Measurements from ENCODE around the gene CASP10. TPM values are rescaled to one million over a fixed set of nuclear protein-coding genes. Genes with fewer than 3 reads are reported as not detected.

Gene CASP10
- total and polyA plus RNA-seq, 2 of the 13 experiments (the other 11 are each of a cell fraction or from before 2014, with no cell fraction given), result 22.2 to 23.8 TPM

GRCh38 chr2:201228912-201229290 lies 46.0 kb downstream of the CASP10 start:
- WGBS (ENCODE audit: low lambda C conversion rate), result 76% methylated on average over 12 of the region's 12 CpGs
- no peaks in the 10 kb centered on the region; a peak in 1 of 5 replicates for H3K27me3 ChIP-seq (ENCODE audit: control insufficient read depth in 1 of 2, insufficient read depth in 2 of 2, low read length in 2 of 2)
- H3K36me3 ChIP-seq (replicated peaks in 1 of 2; ENCODE audit: control insufficient read depth in 1 of 2, insufficient read depth in 2 of 2, low read length in 2 of 2), result no peaks in the 10 kb centered on the region
- intact Hi-C loops (cut with micrococcal nuclease; ENCODE audit: unreplicated experiment), result no loop called here
- H3K9me3 ChIP-seq (ENCODE audit: low read length), result no peaks in the 10 kb centered on the region
- ChIA-PET POLR2A (no interaction called here), CTCF (ENCODE audit: low intra/inter-chr PET ratio, low total read pairs) (no interaction called here)
- DNase-seq (ENCODE audit: low spot score), result no peak
- no TSS peak for BruUV-seq (replicated peaks)
- H3K4me2 ChIP-seq (ENCODE audit: low read depth, low read length), result no peak overlapping the region
- no peak for ATAC-seq
- no peak overlapping the region for H3K4me3 ChIP-seq (replicated peaks in 1 of 3; ENCODE audit: insufficient read depth in 1 of 3, low read depth in 2 of 3, low read length in 3 of 3)
- peaks cover 17% of the 10 kb centered on the region for H3K4me1 ChIP-seq (ENCODE audit: insufficient read depth, low read length)
- no peak overlapping the region for H3K9ac ChIP-seq (ENCODE audit: insufficient read depth, low read depth, low read length)
- TF ChIP-seq MAF1 (CRISPR knock-in tag; IDR thresholded peaks at IDR 0.05; ENCODE audit: borderline replicate concordance), result no peak
- no peak for TF ChIP-seq ZFP36L2 (CRISPR knock-in tag; IDR thresholded peaks at IDR 0.05)
- TF ChIP-seq MLLT10 (CRISPR knock-in tag; IDR thresholded peaks at IDR 0.05), result no peak
- TF ChIP-seq ZNF230 (CRISPR knock-in tag; IDR thresholded peaks at IDR 0.05), result no peak
- H3K27ac ChIP-seq (ENCODE audit: extremely low read length, insufficient read depth, low read length), result no peak overlapping the region
- peaks cover 7% of the 10 kb centered on the region for H3K79me2 ChIP-seq (ENCODE audit: insufficient read depth, low read length)
- H4K20me1 ChIP-seq (ENCODE audit: insufficient read depth, low read length), result no peaks in the 10 kb centered on the region
- H2AFZ ChIP-seq (ENCODE audit: low read length), result no peak overlapping the region
- FAIRE-seq, result no peak
- in situ Hi-C loops (cut with HindIII; ENCODE audit: extremely low pct_ligation_motif_present, low pct_unique_long_range_greater_than_20kb), result no loop called here

DNA sequence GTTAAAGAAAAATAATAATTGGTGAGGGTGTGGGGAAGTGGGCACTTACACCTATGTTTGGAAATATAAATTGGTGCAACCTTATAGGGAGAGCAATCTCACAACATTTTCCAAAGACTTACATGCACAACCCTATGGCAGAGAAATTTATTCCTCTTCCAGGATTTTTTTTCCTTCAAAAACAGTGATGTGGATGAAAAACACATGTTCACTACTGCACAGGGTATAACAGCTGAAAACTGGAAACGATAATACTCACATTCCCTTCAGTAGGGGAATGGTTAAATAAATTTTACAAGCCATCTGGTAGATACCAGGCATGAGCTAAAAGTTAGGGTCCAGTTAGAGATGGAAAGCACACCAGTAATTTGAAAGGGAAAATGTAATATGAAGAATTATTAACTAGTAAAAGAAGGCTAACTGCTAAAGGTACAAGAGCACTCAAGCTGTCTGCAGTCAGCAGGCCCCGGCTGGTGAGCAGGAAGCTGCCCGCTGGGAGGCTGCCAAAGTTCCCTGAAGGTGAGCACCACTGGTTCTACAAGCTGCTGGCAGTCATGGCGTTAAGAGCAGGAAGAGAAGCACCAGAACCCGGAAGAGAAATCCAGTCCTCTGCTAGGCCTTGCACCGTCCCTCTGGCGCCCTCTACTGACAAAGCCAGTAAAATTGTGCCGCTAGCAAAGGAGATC lies 49.0 kb downstream of the CASP10 start:
- Histone ChIP-seq H3K9me3 (ENCODE audit: low read length) (no peaks in the 10 kb centered on the region), H3K9ac (ENCODE audit: insufficient read depth, low read depth, low read length) (peak overlapping the region; percentile 54), H3K4me3 (replicated peaks in 1 of 3; ENCODE audit: insufficient read depth in 1 of 3, low read depth in 2 of 3, low read length in 3 of 3) (peak overlapping the region; percentile 35 to 98 (median 89); a peak in 5 of 6 replicates), H3K27me3 (ENCODE audit: control insufficient read depth in 1 of 2, insufficient read depth in 2 of 2, low read length in 2 of 2) (no peaks in the 10 kb centered on the region; a peak in 1 of 5 replicates), H2AFZ (ENCODE audit: low read length) (peak overlapping the region; percentile 55), H3K27ac (ENCODE audit: extremely low read length, insufficient read depth, low read length) (peak overlapping the region; percentile 78), H3K4me1 (ENCODE audit: insufficient read depth, low read length) (peaks cover 36% of the 10 kb centered on the region), H4K20me1 (ENCODE audit: insufficient read depth, low read length) (0 out of 2 replicates have a peak, but pooled peaks cover 4% of the 10 kb centered on the region), H3K36me3 (replicated peaks in 1 of 2; ENCODE audit: control insufficient read depth in 1 of 2, insufficient read depth in 2 of 2, low read length in 2 of 2) (peaks cover 0 to 4% of the 10 kb centered on the region in 2 experiments; a peak in 2 of 5 replicates), H3K4me2 (ENCODE audit: low read depth, low read length) (peak overlapping the region; percentile 84), H3K79me2 (ENCODE audit: insufficient read depth, low read length) (peaks cover 37% of the 10 kb centered on the region)
- POLR2A ChIA-PET, result interaction anchor here (0.8 to 3.5 kb wide), 19 partner anchors 9 to 368 kb away, joined by 3 to 138 read pairs (median 13); partner anchors contain the start of genes CASP10, CASP8, CFLAR and CLK1
- peak; percentile 67 for ATAC-seq
- in situ Hi-C loops (cut with HindIII; ENCODE audit: extremely low pct_ligation_motif_present, low pct_unique_long_range_greater_than_20kb) (loop anchor here (5.0 kb wide), 1 partner anchor 50 kb away; the partner anchor contains the start of gene CASP10), intact Hi-C loops (cut with micrococcal nuclease; ENCODE audit: unreplicated experiment) (loop anchor here (1.0 to 10.0 kb wide), 7 partner anchors 28 to 553 kb away; partner anchors contain the start of genes ALS2, CASP10, CFLAR and STRADB)
- BruUV-seq (replicated peaks), result TSS peak; percentile 93
- FAIRE-seq, result peak; percentile 89
- 5% methylated on average over 8 of the region's 8 CpGs for WGBS (ENCODE audit: low lambda C conversion rate)
- CTCF ChIA-PET (ENCODE audit: low intra/inter-chr PET ratio, low total read pairs), result interaction anchor here (2.2 to 3.4 kb wide), 2 partner anchors 50 to 54 kb away, joined by 6 to 45 read pairs; partner anchors contain the start of gene CASP10
- DNase-seq (ENCODE audit: low spot score), result peak; percentile 98
- TF ChIP-seq FOXC1 (CRISPR knock-in tag; IDR thresholded peaks at IDR 0.05; ENCODE audit: borderline replicate concordance) (peak; percentile 77), AHDC1 (CRISPR knock-in tag; IDR thresholded peaks at IDR 0.05; ENCODE audit: borderline replicate concordance) (peak; percentile 46; the same call in 1 of the 2 replicates), SAP130 (CRISPR knock-in tag; IDR thresholded peaks at IDR 0.05; ENCODE audit: low read depth) (peak; percentile 98), ZNF704 (CRISPR knock-in tag; IDR thresholded peaks at IDR 0.05; ENCODE audit: borderline replicate concordance) (no peak)
- TF ChIP-seq, protein P1, sequence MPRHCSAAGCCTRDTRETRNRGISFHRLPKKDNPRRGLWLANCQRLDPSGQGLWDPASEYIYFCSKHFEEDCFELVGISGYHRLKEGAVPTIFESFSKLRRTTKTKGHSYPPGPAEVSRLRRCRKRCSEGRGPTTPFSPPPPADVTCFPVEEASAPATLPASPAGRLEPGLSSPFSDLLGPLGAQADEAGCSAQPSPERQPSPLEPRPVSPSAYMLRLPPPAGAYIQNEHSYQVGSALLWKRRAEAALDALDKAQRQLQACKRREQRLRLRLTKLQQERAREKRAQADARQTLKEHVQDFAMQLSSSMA (CRISPR knock-in tag; IDR thresholded peaks at IDR 0.05), result no peak

Data from HepG2 (cell line).